Keratinocyte (primary cell): ENCODE data around the gene ONECUT1.

ENCODE experiments used
- CTCF ChIP-seq, 3 experiments: IDR thresholded peaks in 1 of 3; conservative IDR thresholded peaks in 1 of 3; optimal IDR thresholded peaks in 1 of 3; 2 replicates in 2 of 3; 3 replicates in 1 of 3; pipeline versions ENCODE3 to v1.5.1; 2011; ENCODE audit warnings: low read length in 3 of 3, mild to moderate bottlenecking in 3 of 3, moderate library complexity in 2 of 3, control low read depth in 1 of 3, inconsistent platforms in 1 of 3; ENCODE audit not compliant: insufficient read depth in 2 of 3; ENCODE audit errors: extremely low read depth in 1 of 3
- EZH2 ChIP-seq: IDR thresholded peaks from one replicate; pipeline ENCODE4 v1.6.1; 2012; ENCODE audit warnings: inconsistent platforms, mild to moderate bottlenecking, low read length, moderate library complexity

- TF ChIP-seq EZH2 (peak; percentile 85), CTCF (optimal IDR thresholded peaks at IDR 0.05 in 1 of 3, IDR thresholded peaks at IDR 0.05 in 1 of 3, conservative IDR thresholded peaks at IDR 0.05 in 1 of 3; ENCODE audit: extremely low read depth in 1 of 3, insufficient read depth in 2 of 3, low read length in 3 of 3) (no peak)
Observed at GRCh38 chr15:52789601-52790168, 451 bp downstream of the ONECUT1 start.
